HG03575 (cell line): ENCODE measurements around the gene NOS3.

Experiments
- ATAC-seq: cut with Tn5 transposase; IDR thresholded peaks from one replicate; pipeline ENCODE4 v1.9.1; 2021; ENCODE audit not compliant: unreplicated experiment, insufficient number of reproducible peaks, low FRiP score; ENCODE audit errors: extremely low read depth

Gene NOS3

DNA sequence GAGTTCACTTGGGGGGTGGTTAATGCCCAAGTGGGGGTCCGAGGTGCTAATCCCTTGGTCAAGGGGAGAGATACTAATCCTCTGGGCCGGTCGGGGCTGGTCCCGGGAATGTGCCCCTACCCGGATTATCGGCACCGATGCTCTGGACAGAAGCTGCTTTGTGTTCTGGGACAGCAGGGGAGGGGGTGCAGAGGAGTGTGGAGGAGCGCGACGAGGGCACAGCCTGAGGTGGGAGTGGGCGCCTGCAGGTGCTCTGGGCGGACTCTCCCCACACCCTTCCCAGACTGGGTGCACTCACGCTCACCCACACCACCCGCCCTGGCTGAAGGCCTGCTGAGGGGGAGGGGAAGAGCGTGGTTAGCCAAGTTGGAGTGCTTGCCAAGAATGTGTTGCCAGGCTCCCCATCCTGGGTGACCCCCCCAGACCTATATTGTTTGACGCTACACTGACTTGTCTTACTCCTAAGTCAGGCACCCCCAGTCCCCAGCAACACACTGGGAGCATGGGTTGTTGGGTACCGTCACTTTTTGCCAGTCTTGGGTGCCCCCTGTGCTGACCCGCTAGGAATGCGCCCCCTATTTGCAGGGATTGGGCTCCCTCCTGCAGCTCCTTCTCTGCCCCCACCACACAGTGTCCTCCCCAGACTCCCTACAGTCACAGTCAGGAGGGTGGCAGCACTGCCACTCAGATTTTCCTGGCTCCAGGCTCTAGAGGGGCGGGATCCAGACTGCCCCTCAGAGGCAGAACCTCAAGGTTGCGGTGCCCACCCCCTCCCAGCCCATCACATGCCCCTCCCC is 69.8 kb downstream of the NOS3 start:
- ATAC-seq = no peak

DNA sequence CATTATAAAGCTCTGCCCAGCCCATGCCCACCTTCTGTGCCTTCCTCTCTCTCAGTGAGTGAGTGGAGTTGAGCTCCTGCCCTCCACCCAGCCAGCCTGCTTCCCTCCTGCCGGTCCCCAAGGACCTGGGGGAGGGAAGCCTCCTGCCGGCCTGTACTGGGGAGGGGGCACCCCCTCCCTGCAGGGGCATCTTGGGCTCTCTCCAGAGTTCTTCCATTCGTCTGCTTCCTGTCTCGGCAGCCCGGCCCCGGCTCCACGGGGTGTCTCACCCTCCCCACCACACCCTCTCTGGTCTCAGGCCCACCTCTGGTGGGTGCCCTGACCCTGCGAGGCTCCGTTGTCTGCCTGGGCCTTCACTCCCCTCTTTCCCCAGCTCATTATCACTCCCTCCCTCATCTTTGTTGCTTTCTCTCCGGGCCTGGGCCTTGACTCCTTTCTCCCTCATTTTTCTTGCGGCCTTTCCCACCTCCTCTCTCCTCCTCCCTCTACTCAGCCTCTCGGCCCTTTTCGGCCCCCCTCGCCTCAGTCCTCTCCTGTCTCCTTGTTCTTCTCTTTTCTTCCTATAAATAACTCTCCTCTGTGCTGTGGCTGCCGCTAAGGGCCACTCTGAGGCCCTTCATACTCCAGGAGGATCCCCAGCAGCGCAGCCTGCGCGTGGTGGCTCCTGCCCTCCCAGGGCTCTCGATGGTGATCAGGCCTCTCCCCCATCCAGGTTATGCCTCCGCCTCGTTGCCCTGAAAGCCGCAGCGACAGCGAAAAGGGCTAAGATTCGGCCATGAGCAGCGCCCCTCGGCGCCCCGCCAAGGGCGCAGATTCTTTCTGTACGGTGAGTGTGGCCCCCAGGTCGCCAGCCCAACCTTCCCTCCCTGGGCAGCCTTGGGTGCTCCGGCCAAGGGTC is 70.6 kb downstream of the NOS3 start:
- no peak for ATAC-seq

DNA sequence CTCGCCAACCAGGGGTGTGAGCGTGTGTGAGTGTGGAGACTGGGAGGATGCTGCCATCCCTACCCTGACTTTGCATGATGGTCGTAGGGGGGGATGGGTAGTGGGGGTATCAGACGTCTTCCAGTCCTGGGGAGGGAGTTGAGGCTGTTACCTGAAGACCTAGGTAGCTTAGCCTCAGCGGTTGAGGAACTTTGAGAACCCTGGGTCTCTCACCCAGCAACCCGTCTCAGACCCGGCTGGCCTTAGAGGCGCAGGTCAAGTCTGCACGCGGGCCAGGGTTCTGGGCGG is 71.2 kb downstream of the NOS3 start:
- no peak for ATAC-seq

DNA sequence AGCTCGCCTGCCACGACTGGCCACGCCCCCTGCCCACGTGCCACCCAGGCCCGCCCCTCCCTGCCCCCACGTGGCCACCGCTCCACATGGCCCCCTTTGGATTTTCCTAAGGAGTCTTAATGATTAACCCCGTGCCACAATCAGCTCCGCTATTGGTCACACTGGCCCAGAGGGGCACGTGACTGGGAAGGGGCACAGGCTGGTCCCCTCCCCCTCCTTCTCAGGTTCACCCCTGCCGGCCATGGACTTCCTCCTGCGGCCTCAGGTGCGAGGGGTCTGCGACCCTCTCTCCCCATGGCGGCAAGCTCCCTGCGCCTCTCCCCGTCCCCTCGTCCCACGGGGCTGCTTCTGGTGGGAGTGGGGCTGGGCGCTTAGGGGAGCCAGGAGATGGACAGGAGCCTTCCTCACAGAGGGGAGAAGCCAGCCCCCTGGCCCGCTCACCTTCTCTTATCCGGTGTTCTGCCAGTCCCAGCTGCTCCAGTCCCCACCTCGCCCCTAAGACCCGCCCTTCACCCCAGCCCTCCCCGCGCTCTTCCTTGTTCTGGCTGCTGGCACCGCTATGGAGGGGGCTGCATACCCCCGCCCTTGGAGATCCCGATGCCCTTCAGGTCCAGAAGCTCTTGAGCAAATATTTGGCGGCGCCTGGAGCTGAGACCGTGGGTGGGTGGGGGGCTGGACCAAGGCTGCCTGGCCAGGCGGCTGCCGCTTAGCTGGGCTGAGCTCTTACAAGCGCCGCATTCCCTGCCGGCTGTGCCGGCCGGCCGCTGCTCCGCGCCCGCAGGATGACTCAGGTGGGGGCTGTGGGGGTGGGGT is 71.8 kb downstream of the NOS3 start:
- ATAC-seq = no peak

DNA sequence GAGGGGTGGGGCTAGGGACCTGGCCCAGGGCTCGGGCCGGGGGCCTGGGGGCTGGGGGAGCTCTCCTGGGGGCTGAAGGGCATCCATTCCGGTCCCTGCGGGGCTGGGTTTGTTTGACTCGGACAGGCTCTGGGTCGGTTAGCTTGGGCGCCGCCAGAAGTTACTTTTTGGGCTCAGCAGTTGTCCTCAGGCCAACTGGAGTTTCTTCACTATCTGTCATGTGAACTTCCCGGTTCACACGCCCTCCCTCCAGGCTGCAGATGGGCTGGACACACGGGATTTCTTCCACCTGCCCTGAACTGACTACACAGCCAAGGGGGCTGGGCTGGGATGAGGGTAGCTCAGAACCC is 72.4 kb downstream of the NOS3 start:
- no peak for ATAC-seq
